Measurements from ENCODE around the gene GPC2.

DNA sequence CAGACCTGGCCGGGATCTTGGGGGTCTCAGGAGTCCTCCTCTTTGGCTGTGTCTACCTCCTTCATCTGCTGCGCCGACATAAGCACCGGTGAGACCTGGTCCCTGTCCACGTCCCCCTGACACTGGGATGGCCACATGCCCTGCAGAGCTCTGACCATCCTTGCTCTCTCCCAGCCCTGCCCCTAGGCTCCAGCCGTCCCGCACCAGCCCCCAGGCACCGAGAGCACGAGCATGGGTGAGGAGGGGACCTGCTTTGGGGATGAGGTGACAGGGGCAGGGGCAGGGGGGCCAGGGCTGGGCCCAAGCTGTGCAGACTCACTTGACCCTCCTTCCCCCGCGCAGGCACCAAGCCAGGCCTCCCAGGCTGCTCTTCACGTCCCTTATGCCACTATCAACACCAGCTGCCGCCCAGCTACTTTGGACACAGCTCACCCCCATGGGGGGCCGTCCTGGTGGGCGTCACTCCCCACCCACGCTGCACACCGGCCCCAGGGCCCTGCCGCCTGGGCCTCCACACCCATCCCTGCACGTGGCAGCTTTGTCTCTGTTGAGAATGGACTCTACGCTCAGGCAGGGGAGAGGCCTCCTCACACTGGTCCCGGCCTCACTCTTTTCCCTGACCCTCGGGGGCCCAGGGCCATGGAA lies 43.5 kb upstream of the GPC2 start:
- TF ChIP-seq, protein P1, sequence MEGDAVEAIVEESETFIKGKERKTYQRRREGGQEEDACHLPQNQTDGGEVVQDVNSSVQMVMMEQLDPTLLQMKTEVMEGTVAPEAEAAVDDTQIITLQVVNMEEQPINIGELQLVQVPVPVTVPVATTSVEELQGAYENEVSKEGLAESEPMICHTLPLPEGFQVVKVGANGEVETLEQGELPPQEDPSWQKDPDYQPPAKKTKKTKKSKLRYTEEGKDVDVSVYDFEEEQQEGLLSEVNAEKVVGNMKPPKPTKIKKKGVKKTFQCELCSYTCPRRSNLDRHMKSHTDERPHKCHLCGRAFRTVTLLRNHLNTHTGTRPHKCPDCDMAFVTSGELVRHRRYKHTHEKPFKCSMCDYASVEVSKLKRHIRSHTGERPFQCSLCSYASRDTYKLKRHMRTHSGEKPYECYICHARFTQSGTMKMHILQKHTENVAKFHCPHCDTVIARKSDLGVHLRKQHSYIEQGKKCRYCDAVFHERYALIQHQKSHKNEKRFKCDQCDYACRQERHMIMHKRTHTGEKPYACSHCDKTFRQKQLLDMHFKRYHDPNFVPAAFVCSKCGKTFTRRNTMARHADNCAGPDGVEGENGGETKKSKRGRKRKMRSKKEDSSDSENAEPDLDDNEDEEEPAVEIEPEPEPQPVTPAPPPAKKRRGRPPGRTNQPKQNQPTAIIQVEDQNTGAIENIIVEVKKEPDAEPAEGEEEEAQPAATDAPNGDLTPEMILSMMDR (IDR thresholded peaks at IDR 0.05; ENCODE audit: low read depth, low read length), result no peak
- TF ChIP-seq POLR2A (IDR thresholded peaks at IDR 0.05; ENCODE audit: extremely low read depth, insufficient read length), result no peak
- TF ChIP-seq, protein P2, sequence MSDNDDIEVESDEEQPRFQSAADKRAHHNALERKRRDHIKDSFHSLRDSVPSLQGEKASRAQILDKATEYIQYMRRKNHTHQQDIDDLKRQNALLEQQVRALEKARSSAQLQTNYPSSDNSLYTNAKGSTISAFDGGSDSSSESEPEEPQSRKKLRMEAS (IDR thresholded peaks at IDR 0.05; ENCODE audit: low read depth, low read length), result no peak
